ENCODE results near the gene TTC28.

The TTC28 gene

GRCh38 chr22:28034145-28034759 lies 645.4 kb downstream of the TTC28 start:
- Histone ChIP-seq H3K9me3 (no peaks in the 10 kb centered on the region), H3K27ac (no peak overlapping the region), H3K36me3 (no peaks in the 10 kb centered on the region), H3K4me3 (ENCODE audit: low read depth in 1 of 2, low read length in 1 of 2) (no peak overlapping the region), H3K4me1 (ENCODE audit: control insufficient read depth in 1 of 2, insufficient read depth in 1 of 2, low read depth in 1 of 2, low read length in 1 of 2) (no peaks in the 10 kb centered on the region), H3K27me3 (no peaks in the 10 kb centered on the region)
- TF ChIP-seq, protein P1, sequence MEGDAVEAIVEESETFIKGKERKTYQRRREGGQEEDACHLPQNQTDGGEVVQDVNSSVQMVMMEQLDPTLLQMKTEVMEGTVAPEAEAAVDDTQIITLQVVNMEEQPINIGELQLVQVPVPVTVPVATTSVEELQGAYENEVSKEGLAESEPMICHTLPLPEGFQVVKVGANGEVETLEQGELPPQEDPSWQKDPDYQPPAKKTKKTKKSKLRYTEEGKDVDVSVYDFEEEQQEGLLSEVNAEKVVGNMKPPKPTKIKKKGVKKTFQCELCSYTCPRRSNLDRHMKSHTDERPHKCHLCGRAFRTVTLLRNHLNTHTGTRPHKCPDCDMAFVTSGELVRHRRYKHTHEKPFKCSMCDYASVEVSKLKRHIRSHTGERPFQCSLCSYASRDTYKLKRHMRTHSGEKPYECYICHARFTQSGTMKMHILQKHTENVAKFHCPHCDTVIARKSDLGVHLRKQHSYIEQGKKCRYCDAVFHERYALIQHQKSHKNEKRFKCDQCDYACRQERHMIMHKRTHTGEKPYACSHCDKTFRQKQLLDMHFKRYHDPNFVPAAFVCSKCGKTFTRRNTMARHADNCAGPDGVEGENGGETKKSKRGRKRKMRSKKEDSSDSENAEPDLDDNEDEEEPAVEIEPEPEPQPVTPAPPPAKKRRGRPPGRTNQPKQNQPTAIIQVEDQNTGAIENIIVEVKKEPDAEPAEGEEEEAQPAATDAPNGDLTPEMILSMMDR (IDR thresholded peaks at IDR 0.05), result no peak

GRCh38 chr22:28032861-28033260 lies 646.8 kb downstream of the TTC28 start:
- Histone ChIP-seq H3K4me3 (ENCODE audit: low read depth in 1 of 2, low read length in 1 of 2) (no peak overlapping the region), H3K36me3 (no peaks in the 10 kb centered on the region), H3K27me3 (no peaks in the 10 kb centered on the region), H3K27ac (no peak overlapping the region), H3K4me1 (ENCODE audit: control insufficient read depth in 1 of 2, insufficient read depth in 1 of 2, low read depth in 1 of 2, low read length in 1 of 2) (no peaks in the 10 kb centered on the region), H3K9me3 (no peaks in the 10 kb centered on the region)
- TF ChIP-seq, protein P1 (IDR thresholded peaks at IDR 0.05), result no peak

- Histone ChIP-seq H3K9me3 (no peaks in the 10 kb centered on the region), H3K36me3 (no peaks in the 10 kb centered on the region), H3K27ac (no peak overlapping the region), H3K27me3 (no peaks in the 10 kb centered on the region), H3K4me3 (ENCODE audit: low read depth in 1 of 2, low read length in 1 of 2) (no peak overlapping the region), H3K4me1 (ENCODE audit: control insufficient read depth in 1 of 2, insufficient read depth in 1 of 2, low read depth in 1 of 2, low read length in 1 of 2) (no peaks in the 10 kb centered on the region)
- TF ChIP-seq, protein P1 (IDR thresholded peaks at IDR 0.05), result no peak
Observed at GRCh38 chr22:28031383-28031922, 648.2 kb downstream of the TTC28 start.

DNA sequence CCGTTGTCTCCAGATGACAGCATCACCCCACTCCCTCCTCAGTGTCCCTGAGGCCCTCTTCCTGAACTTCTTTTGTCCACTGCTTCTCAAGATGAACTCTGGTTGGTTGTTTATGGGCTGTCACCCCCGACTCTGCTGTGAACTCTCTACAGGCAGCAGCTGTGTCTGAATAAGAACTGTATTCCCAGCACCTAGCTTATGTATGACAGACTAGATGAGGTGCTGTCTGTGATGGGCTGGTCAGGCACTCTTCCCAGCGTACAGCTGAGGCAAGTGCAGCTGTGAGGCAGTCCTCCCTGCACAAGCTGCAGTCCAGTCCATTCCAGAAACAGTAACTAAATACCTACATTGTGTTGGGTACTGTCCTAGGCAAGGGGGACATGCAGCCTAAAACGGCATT lies 649.2 kb downstream of the TTC28 start:
- H3K4me3 ChIP-seq (ENCODE audit: low read depth in 1 of 2, low read length in 1 of 2), result no peak overlapping the region
- no peaks in the 10 kb centered on the region for H3K4me1 ChIP-seq (ENCODE audit: control insufficient read depth in 1 of 2, insufficient read depth in 1 of 2, low read depth in 1 of 2, low read length in 1 of 2)
- H3K27me3 ChIP-seq, result no peaks in the 10 kb centered on the region
- no peaks in the 10 kb centered on the region for H3K9me3 ChIP-seq
- H3K36me3 ChIP-seq, result no peaks in the 10 kb centered on the region
- H3K27ac ChIP-seq, result no peak overlapping the region
- TF ChIP-seq, protein P1 (IDR thresholded peaks at IDR 0.05), result no peak

- H3K4me1 ChIP-seq (ENCODE audit: control insufficient read depth in 1 of 2, insufficient read depth in 1 of 2, low read depth in 1 of 2, low read length in 1 of 2), result no peaks in the 10 kb centered on the region
- H3K4me3 ChIP-seq (ENCODE audit: low read depth in 1 of 2, low read length in 1 of 2), result no peak overlapping the region
- TF ChIP-seq, protein P1 (IDR thresholded peaks at IDR 0.05), result no peak
- no peaks in the 10 kb centered on the region for H3K9me3 ChIP-seq
- no peaks in the 10 kb centered on the region for H3K36me3 ChIP-seq
- no peaks in the 10 kb centered on the region for H3K27me3 ChIP-seq
- H3K27ac ChIP-seq, result no peak overlapping the region
Observed at GRCh38 chr22:28029956-28030355, 649.7 kb downstream of the TTC28 start.

All from neutrophil (primary cell).